GM19438 (cell line): ENCODE measurements around the gene VGLL2.
"Not testable (repeated sequence)": the region's sequence is repeated elsewhere in the genome, so short reads cannot be mapped to it uniquely, and the experiment has no call there.

Source experiments
- ATAC-seq: cut with Tn5 transposase; IDR thresholded peaks from one replicate; pipeline ENCODE4 v1.9.1; 2021; ENCODE audit warnings: low read depth; ENCODE audit not compliant: unreplicated experiment

The VGLL2 gene

GRCh38 chr6:117265410-117266256, at the start of gene VGLL2:
VGLL2 (plus strand) TSS chr6:117265558; CDS start chr6:117265764, 206 bp downstream.
- no peak for ATAC-seq

GRCh38 chr6:117222861-117223260, 42.5 kb upstream of the VGLL2 start:
- ATAC-seq, result no peak

GRCh38 chr6:117226778-117227177, 38.6 kb upstream of the VGLL2 start:
- no peak for ATAC-seq

- ATAC-seq, result no peak
Measured at GRCh38 chr6:117227245-117227962, 38.0 kb upstream of the VGLL2 start.

GRCh38 chr6:117228202-117228601, 37.2 kb upstream of the VGLL2 start:
- no peak for ATAC-seq

GRCh38 chr6:117229870-117230269, 35.5 kb upstream of the VGLL2 start:
- ATAC-seq, result no peak

GRCh38 chr6:117231466-117231865, 33.9 kb upstream of the VGLL2 start:
- ATAC-seq, result no peak

- no peak for ATAC-seq
Measured at GRCh38 chr6:117232196-117232595, 33.2 kb upstream of the VGLL2 start.

GRCh38 chr6:117233145-117233544, 32.2 kb upstream of the VGLL2 start:
- no peak for ATAC-seq

GRCh38 chr6:117237561-117237960, 27.8 kb upstream of the VGLL2 start:
- ATAC-seq, result no peak

- not testable (repeated sequence) for ATAC-seq
Measured at GRCh38 chr6:117244571-117244970, 20.8 kb upstream of the VGLL2 start.

- ATAC-seq, result not testable (repeated sequence)
Measured at GRCh38 chr6:117244979-117245378, 20.4 kb upstream of the VGLL2 start.

GRCh38 chr6:117253785-117254184, 11.6 kb upstream of the VGLL2 start:
- no peak for ATAC-seq

- no peak for ATAC-seq
Measured at GRCh38 chr6:117262799-117263198, 2.6 kb upstream of the VGLL2 start.

GRCh38 chr6:117263353-117263927, 1.9 kb upstream of the VGLL2 start:
- no peak for ATAC-seq

- ATAC-seq, result no peak
Measured at GRCh38 chr6:117264369-117264691, 1.0 kb upstream of the VGLL2 start.

GRCh38 chr6:117264692-117265409, 507 bp upstream of the VGLL2 start:
- peak; percentile 75 for ATAC-seq

GRCh38 chr6:117266257-117267053, 1.1 kb downstream of the VGLL2 start:
- no peak for ATAC-seq

- no peak for ATAC-seq
Measured at GRCh38 chr6:117267054-117267347, 1.6 kb downstream of the VGLL2 start.

- ATAC-seq, result no peak
Measured at GRCh38 chr6:117267766-117268534, 2.6 kb downstream of the VGLL2 start.
